Transverse colon (tissue), 4 donors: ENCODE data around the gene BRMS1.
"Not testable (repeated sequence)": the region's sequence is repeated elsewhere in the genome, so short reads cannot be mapped to it uniquely, and the experiment has no call there.

Experiments used
- EP300 ChIP-seq: sonication (generic); formaldehyde crosslinking; IDR thresholded peaks from one replicate; pipeline ENCODE4 v1.6.1; 2017; ENCODE audit warnings: antibody characterized with exemption, low read depth
- POLR2A ChIP-seq: fragments of 450-650 bp; IDR thresholded peaks from one replicate; pipeline ENCODE4 v1.6.1; 2016; ENCODE audit warnings: antibody characterized with exemption, mild to moderate bottlenecking, moderate library complexity
- POLR2AphosphoS5 ChIP-seq, 3 donors: sonication (generic); formaldehyde crosslinking; IDR thresholded peaks; one replicate each; pipeline ENCODE4 v1.6.1; 2016; ENCODE audit warnings: antibody characterized with exemption in 3 of 3
- TF ChIP-seq, protein P1 (sequence below), 5 experiments: fragments of 200-600 bp in 3 of 5; fragments of 450-650 bp in 2 of 5; sonication (generic) in 3 of 5; IDR thresholded peaks; 1 replicate in 2 of 5; 2 replicates in 3 of 5; pipeline ENCODE4 v1.5.1; 2016 to 2017; ENCODE audit warnings: antibody characterized with exemption in 5 of 5, inconsistent platforms in 3 of 5, mild to moderate bottlenecking in 2 of 5, moderate library complexity in 1 of 5

- not testable (repeated sequence) for TF ChIP-seq POLR2A; POLR2AphosphoS5 (IDR thresholded peaks at IDR 0.05); EP300
- TF ChIP-seq, protein P1, sequence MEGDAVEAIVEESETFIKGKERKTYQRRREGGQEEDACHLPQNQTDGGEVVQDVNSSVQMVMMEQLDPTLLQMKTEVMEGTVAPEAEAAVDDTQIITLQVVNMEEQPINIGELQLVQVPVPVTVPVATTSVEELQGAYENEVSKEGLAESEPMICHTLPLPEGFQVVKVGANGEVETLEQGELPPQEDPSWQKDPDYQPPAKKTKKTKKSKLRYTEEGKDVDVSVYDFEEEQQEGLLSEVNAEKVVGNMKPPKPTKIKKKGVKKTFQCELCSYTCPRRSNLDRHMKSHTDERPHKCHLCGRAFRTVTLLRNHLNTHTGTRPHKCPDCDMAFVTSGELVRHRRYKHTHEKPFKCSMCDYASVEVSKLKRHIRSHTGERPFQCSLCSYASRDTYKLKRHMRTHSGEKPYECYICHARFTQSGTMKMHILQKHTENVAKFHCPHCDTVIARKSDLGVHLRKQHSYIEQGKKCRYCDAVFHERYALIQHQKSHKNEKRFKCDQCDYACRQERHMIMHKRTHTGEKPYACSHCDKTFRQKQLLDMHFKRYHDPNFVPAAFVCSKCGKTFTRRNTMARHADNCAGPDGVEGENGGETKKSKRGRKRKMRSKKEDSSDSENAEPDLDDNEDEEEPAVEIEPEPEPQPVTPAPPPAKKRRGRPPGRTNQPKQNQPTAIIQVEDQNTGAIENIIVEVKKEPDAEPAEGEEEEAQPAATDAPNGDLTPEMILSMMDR (IDR thresholded peaks at IDR 0.05) = not testable (repeated sequence)
Measured at GRCh38 chr11:66373690-66374287, 28.9 kb upstream of the BRMS1 start.
